HCT116 (cell line): ENCODE measurements around the gene SLC66A2.

ENCODE experiments used
- JUND ChIP-seq: IDR thresholded peaks from 2 replicates; pipeline ENCODE4 v1.6.1; 2012
- POLR2A ChIP-seq: IDR thresholded peaks from 2 replicates; pipeline ENCODE4 v1.7.0; 2011; ENCODE audit warnings: borderline replicate concordance; ENCODE audit not compliant: insufficient read depth, insufficient read length; ENCODE audit errors: extremely low read depth
- YY1 ChIP-seq: IDR thresholded peaks from 2 replicates; pipeline ENCODE4 v1.6.1; 2011; ENCODE audit warnings: low read length, low read depth, moderate library complexity, mild to moderate bottlenecking; ENCODE audit not compliant: insufficient replicate concordance; ENCODE audit errors: extremely low read depth
- TF ChIP-seq, protein P1 (sequence below), 3 experiments: fragments of 200-600 bp in 1 of 3; sonication (generic) in 1 of 3; IDR thresholded peaks in 2 of 3; conservative IDR thresholded peaks in 1 of 3; 2 replicates each; pipeline ENCODE4 v1.5.1; 2012 to 2017; ENCODE audit warnings: low read depth in 2 of 3, low read length in 2 of 3, antibody characterized with exemption in 1 of 3, borderline replicate concordance in 1 of 3, control low read depth in 1 of 3, mild to moderate bottlenecking in 1 of 3, mixed read lengths in 1 of 3, mixed run types in 1 of 3, moderate library complexity in 1 of 3; ENCODE audit not compliant: insufficient read depth in 1 of 3

GRCh38 chr18:79939096-79939495 lies 12.4 kb downstream of the SLC66A2 start:
- TF ChIP-seq, protein P1, sequence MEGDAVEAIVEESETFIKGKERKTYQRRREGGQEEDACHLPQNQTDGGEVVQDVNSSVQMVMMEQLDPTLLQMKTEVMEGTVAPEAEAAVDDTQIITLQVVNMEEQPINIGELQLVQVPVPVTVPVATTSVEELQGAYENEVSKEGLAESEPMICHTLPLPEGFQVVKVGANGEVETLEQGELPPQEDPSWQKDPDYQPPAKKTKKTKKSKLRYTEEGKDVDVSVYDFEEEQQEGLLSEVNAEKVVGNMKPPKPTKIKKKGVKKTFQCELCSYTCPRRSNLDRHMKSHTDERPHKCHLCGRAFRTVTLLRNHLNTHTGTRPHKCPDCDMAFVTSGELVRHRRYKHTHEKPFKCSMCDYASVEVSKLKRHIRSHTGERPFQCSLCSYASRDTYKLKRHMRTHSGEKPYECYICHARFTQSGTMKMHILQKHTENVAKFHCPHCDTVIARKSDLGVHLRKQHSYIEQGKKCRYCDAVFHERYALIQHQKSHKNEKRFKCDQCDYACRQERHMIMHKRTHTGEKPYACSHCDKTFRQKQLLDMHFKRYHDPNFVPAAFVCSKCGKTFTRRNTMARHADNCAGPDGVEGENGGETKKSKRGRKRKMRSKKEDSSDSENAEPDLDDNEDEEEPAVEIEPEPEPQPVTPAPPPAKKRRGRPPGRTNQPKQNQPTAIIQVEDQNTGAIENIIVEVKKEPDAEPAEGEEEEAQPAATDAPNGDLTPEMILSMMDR (IDR thresholded peaks at IDR 0.05 in 2 of 3, conservative IDR thresholded peaks at IDR 0.05 in 1 of 3; ENCODE audit: borderline replicate concordance in 1 of 3, insufficient read depth in 1 of 3, low read depth in 2 of 3, low read length in 2 of 3): no peak
- TF ChIP-seq POLR2A (no peak), JUND (no peak), YY1 (no peak)
